Peyer's patch (tissue), 4 donors: ENCODE data around the gene DHX34. TPM values are rescaled to one million over a fixed set of nuclear protein-coding genes. Genes with fewer than 3 reads are reported as not detected.

Source experiments
- DNase-seq, 3 donors: peaks; one replicate each; pipeline ENCODE4 v3.0.0-alpha.2; 2017 to 2019
- H3K27ac ChIP-seq, 4 donors: fragments of 200-600 bp; sonication (generic); one replicate each; pipeline ENCODE4 v1.5.1; 2016 to 2019
- H3K27me3 ChIP-seq, 2 donors: fragments of 200-600 bp; sonication (generic); one replicate each; pipeline ENCODE4 v1.5.1; 2019
- H3K36me3 ChIP-seq, 3 donors: fragments of 200-600 bp; sonication (generic); one replicate each; pipeline ENCODE4 v1.5.1; 2016 to 2019
- H3K4me1 ChIP-seq, 4 donors: fragments of 200-600 bp; sonication (generic); one replicate each; pipeline ENCODE4 v1.5.1; 2016 to 2019
- H3K4me3 ChIP-seq, 4 donors: fragments of 200-600 bp; sonication (generic); 1 replicate in 3 of 4; 2 replicates in 1 of 4; pipeline ENCODE4 v1.5.1; 2016 to 2019; ENCODE audit warnings: mild to moderate bottlenecking in 1 of 4
- H3K9me3 ChIP-seq, 4 donors: fragments of 200-600 bp; sonication (generic); one replicate each; pipeline ENCODE4 v1.5.1; 2016 to 2019; ENCODE audit warnings: mild to moderate bottlenecking in 1 of 4
- CTCF ChIP-seq, 6 experiments: fragments of 450-650 bp in 4 of 6; fragments of 200-600 bp in 2 of 6; sonication (generic) in 1 of 6; IDR thresholded peaks; one replicate each; pipeline ENCODE4 v1.5.1; 2017 to 2019; ENCODE audit warnings: antibody characterized with exemption in 6 of 6, mild to moderate bottlenecking in 3 of 6, moderate library complexity in 1 of 6
- POLR2A ChIP-seq, 2 donors: fragments of 450-650 bp; IDR thresholded peaks; one replicate each; pipeline ENCODE4 v1.5.1; 2017; ENCODE audit warnings: antibody characterized with exemption in 2 of 2, mild to moderate bottlenecking in 2 of 2, moderate library complexity in 2 of 2
- total RNA-seq, 4 donors: library from RNA; depleted of rRNA; stranded (reverse); fragments of >200 nt; gene quantifications; one replicate each; pipeline ENCODE4 v1.1.0, GENCODE V29; 2016

Gene DHX34
- total RNA-seq, 4 donors from 2014 or later: 13.1 to 51.2 (median 30.0) TPM

DNA sequence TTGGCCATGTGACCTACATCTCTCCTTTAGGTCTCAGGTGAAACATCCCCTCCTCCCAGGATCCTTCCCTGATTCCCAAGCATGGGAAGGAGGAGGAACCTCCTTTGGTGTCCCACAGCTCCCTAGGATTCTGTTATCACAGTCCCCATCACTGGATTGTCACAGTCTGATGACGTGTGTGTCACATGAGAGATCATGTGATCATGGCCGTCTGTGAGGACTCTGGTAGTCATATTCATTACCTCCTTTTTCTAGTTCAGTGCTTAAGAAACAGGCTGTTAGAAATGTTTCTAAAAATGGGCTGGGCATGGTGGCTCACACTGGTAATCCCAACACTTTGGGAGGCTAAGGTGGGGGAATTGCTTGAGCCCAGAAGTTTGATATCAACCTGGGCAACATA is 3.0 kb downstream of the DHX34 start:
- H3K36me3 ChIP-seq: peaks cover 0 to 45% (median 0%) of the 10 kb centered on the region in 3 donors
- no peak for TF ChIP-seq POLR2A (IDR thresholded peaks at IDR 0.05)
- no peak for TF ChIP-seq CTCF (IDR thresholded peaks at IDR 0.05)
- H3K4me3 ChIP-seq: no peak overlapping the region
- DNase-seq: no peak
- no peak overlapping the region for H3K27ac ChIP-seq
- no peaks in the 10 kb centered on the region for H3K9me3 ChIP-seq
- H3K27me3 ChIP-seq: no peaks in the 10 kb centered on the region
- H3K4me1 ChIP-seq: peaks cover 0 to 22% (median 2%) of the 10 kb centered on the region in 4 donors

DNA sequence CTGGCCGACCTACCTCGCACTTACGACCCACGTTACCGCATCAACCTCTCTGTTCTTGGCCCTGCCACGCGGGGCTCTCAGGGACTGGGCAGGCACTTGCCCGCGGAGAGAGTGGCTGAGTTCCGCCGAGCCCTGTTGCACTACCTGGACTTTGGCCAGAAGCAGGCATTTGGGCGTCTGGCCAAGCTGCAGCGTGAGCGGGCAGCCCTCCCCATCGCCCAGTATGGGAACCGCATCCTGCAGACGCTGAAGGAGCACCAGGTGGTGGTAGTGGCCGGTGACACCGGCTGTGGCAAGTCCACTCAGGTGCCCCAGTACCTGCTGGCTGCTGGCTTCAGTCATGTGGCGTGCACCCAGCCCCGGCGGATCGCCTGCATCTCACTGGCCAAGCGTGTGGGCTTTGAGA is 4.2 kb downstream of the DHX34 start:
- no peak overlapping the region for H3K4me3 ChIP-seq
- peaks cover 0 to 57% (median 0%) of the 10 kb centered on the region in 3 donors for H3K36me3 ChIP-seq
- H3K27ac ChIP-seq: no peak overlapping the region
- no peaks in the 10 kb centered on the region for H3K9me3 ChIP-seq
- TF ChIP-seq CTCF (IDR thresholded peaks at IDR 0.05): peak in 1 of 6 experiments; percentile 26
- no peak for TF ChIP-seq POLR2A (IDR thresholded peaks at IDR 0.05)
- H3K4me1 ChIP-seq: peaks cover 0 to 22% (median 2%) of the 10 kb centered on the region in 4 donors
- H3K27me3 ChIP-seq: no peaks in the 10 kb centered on the region
- DNase-seq: peak in 2 of 3 donors; percentile 80 to 85

DNA sequence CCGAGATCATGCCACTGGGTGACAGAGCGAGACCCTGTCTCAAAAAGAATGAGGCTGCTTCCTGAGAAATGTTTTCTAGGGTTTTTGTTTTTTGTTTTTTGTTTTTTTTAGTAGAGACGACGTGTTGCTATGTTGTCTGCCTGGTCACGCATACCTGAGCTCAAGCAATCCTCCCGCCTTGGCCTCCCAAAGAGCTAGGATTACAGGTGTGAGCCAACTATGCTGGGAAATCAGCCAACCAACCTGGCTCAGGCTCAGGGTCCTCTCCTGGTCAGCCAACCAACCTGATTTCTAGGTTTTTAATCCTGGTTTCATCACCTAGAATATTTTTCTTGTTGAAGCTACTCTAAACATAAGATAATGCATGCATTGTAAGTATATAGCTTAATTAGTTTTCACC is 7.8 kb downstream of the DHX34 start:
- Histone ChIP-seq H3K4me3 (no peak overlapping the region), H3K27me3 (no peaks in the 10 kb centered on the region), H3K4me1 (peaks cover 0 to 1% (median 0%) of the 10 kb centered on the region in 4 donors), H3K9me3 (no peaks in the 10 kb centered on the region), H3K27ac (no peak overlapping the region), H3K36me3 (peaks cover 0 to 93% (median 0%) of the 10 kb centered on the region in 3 donors)
- no peak for TF ChIP-seq CTCF (IDR thresholded peaks at IDR 0.05)
- TF ChIP-seq POLR2A (IDR thresholded peaks at IDR 0.05): no peak
- no peak for DNase-seq

DNA sequence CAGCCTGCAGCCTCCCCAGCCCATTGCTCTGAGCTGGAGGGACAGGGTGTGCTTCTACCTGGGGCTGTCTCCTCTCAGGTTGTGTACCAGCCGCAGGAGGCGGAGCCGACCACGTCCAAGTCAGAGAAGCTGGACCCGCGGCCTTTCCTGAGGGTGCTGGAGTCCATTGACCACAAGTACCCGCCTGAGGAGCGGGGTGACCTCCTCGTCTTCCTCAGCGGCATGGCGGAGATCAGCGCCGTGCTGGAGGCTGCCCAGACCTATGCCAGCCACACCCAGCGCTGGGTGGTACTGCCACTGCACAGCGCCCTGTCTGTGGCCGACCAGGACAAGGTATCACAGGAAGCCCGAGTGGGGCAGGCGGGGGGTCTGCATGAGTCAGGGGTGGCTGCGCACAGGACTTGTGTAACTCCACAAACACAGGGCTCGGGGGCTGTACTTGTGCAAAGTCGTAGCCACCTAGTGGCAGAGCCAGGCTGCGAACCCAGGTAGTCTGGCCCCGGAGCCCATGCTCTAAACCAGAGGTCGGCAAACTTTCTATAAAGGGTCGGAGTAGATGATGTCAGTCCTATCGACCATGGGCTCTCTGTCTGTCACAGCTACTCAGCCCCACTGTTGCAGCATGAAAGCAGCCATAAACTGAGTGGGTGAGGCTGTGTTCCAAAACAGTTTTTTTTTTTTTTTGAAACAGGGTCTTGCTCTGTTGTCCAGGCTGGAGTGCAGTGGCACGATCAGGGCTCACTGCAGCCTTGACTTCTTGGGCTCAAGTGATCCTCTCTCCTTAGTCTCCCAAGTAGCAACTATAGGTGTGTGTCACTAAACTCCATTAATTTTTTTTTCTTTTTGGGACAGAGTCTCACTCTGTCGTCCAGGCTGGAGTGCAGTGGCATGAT is 8.9 kb downstream of the DHX34 start:
- Histone ChIP-seq H3K36me3 (peaks cover 0 to 98% (median 0%) of the 10 kb centered on the region in 3 donors), H3K27me3 (no peaks in the 10 kb centered on the region), H3K4me1 (no peaks in the 10 kb centered on the region), H3K9me3 (no peaks in the 10 kb centered on the region), H3K4me3 (no peak overlapping the region), H3K27ac (no peak overlapping the region)
- no peak for TF ChIP-seq CTCF (IDR thresholded peaks at IDR 0.05)
- TF ChIP-seq POLR2A (IDR thresholded peaks at IDR 0.05): no peak
- DNase-seq: no peak

DNA sequence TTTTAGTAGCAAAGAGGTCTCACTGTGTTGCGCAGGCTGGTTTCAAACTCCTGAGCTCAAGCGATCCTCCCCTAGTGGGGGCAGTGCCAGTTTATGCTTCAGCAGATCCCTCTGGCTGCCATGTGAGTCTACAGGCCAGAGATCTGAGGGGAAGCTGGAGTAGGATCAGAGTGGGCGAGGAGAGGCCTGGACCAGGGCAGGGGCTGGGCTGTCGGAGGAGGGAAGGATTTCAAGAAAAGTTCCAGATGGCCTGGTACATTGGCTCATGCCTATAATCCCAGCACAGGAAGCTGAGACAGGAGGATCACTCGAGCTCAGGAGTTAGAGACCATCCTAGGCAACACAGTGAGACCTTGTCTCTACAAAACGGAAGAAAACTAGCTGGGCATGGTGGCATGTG is 9.8 kb downstream of the DHX34 start:
- Histone ChIP-seq H3K27me3 (no peaks in the 10 kb centered on the region), H3K36me3 (peaks cover 0 to 98% (median 0%) of the 10 kb centered on the region in 3 donors), H3K9me3 (no peaks in the 10 kb centered on the region), H3K4me3 (no peak overlapping the region), H3K27ac (no peak overlapping the region), H3K4me1 (no peaks in the 10 kb centered on the region)
- TF ChIP-seq CTCF (IDR thresholded peaks at IDR 0.05) (no peak), POLR2A (IDR thresholded peaks at IDR 0.05) (no peak)
- DNase-seq: no peak
